GM23338 (cell line): ENCODE measurements around the gene ADORA2A. TPM values are rescaled to one million over a fixed set of nuclear protein-coding genes. Genes with fewer than 3 reads are reported as not detected.

Experiments used
- ATAC-seq: fragments of 200-7000 bp; cut with Tn5 transposase; 3 replicates; pipeline ENCODE4 v1.9.1; 2020
- DNase-seq: peaks from one replicate; pipeline ENCODE4 v3.0.0-alpha.2; 2015; ENCODE audit warnings: low spot score
- H2AFZ ChIP-seq: fragments of 200-600 bp; sonication (generic); 2 replicates; pipeline ENCODE4 v1.8.0; 2016; ENCODE audit warnings: antibody characterized with exemption, mild to moderate bottlenecking, moderate library complexity
- H3F3A ChIP-seq: fragments of 200-600 bp; sonication (generic); replicated peaks from 2 replicates; pipeline ENCODE4 v1.8.0; 2017; ENCODE audit warnings: antibody characterized with exemption, mixed run types, low read depth
- H3K27ac ChIP-seq: fragments of 200-600 bp; sonication (generic); 2 replicates; pipeline ENCODE4 v1.6.1; 2016; ENCODE audit warnings: low read depth
- H3K27me3 ChIP-seq: fragments of 200-600 bp; sonication (generic); 2 replicates; pipeline ENCODE4 v1.8.0; 2016; ENCODE audit warnings: mild to moderate bottlenecking, mixed run types, moderate library complexity; ENCODE audit not compliant: insufficient read depth
- H3K36me3 ChIP-seq: fragments of 200-600 bp; sonication (generic); 2 replicates; pipeline ENCODE4 v1.8.0; 2016; ENCODE audit warnings: mild to moderate bottlenecking; ENCODE audit not compliant: insufficient read depth
- H3K4me1 ChIP-seq: fragments of 200-600 bp; sonication (generic); 2 replicates; pipeline ENCODE4 v1.8.0; 2016; ENCODE audit warnings: mild to moderate bottlenecking, moderate library complexity; ENCODE audit not compliant: insufficient read depth
- H3K4me2 ChIP-seq: fragments of 200-600 bp; sonication (generic); 2 replicates; pipeline ENCODE4 v1.7.1; 2017; ENCODE audit warnings: mixed run types
- H3K4me3 ChIP-seq: fragments of 200-600 bp; sonication (generic); 2 replicates; pipeline ENCODE4 v1.6.1; 2016; ENCODE audit warnings: mixed run types
- H3K79me2 ChIP-seq: fragments of 200-600 bp; sonication (generic); replicated peaks from 2 replicates; pipeline ENCODE4 v1.8.0; 2017; ENCODE audit warnings: mild to moderate bottlenecking; ENCODE audit not compliant: insufficient read depth
- H3K9me2 ChIP-seq: fragments of 200-600 bp; sonication (generic); 2 replicates; pipeline ENCODE4 v1.8.0; 2017; ENCODE audit not compliant: insufficient read depth
- H4K20me1 ChIP-seq: fragments of 200-600 bp; sonication (generic); replicated peaks from 2 replicates; pipeline ENCODE4 v1.8.0; 2017; ENCODE audit warnings: mild to moderate bottlenecking; ENCODE audit not compliant: insufficient read depth
- H3K27ac Mint-ChIP-seq: 2 replicates; pipeline ENCODE4 v1.8.0; 2020; ENCODE audit warnings: inconsistent platforms, mild to moderate bottlenecking, moderate library complexity, mixed read lengths
- H3K27me3 Mint-ChIP-seq: 3 replicates; pipeline ENCODE4 v1.8.0; 2022; ENCODE audit warnings: low read depth, mild to moderate bottlenecking, moderate library complexity, mixed read lengths, inconsistent platforms; ENCODE audit not compliant: insufficient read depth, poor library complexity
- H3K36me3 Mint-ChIP-seq: 3 replicates; pipeline ENCODE4 v1.8.0; 2021; ENCODE audit warnings: low read depth, mild to moderate bottlenecking, inconsistent platforms, moderate library complexity, mixed read lengths
- H3K4me1 Mint-ChIP-seq: 3 replicates; pipeline ENCODE4 v1.8.0; 2020; ENCODE audit warnings: mild to moderate bottlenecking, inconsistent platforms, mixed read lengths
- H3K4me3 Mint-ChIP-seq: 3 replicates; pipeline ENCODE4 v1.8.0; 2021; ENCODE audit warnings: moderate library complexity, mild to moderate bottlenecking, inconsistent platforms, mixed read lengths
- H3K9me3 Mint-ChIP-seq: 3 replicates; pipeline ENCODE4 v1.8.0; 2020; ENCODE audit warnings: moderate library complexity, mild to moderate bottlenecking, inconsistent platforms, mixed read lengths
- CREB1 ChIP-seq: fragments of 250-450 bp; sonication (Bioruptor Pico); IDR thresholded peaks from 2 replicates; pipeline ENCODE4 v1.5.0; 2020; ENCODE audit warnings: low read depth, mild to moderate bottlenecking, moderate library complexity
- NANOG ChIP-seq: IDR thresholded peaks from 2 replicates; pipeline ENCODE4 v1.6.1; 2016; ENCODE audit warnings: antibody characterized with exemption, borderline replicate concordance
- POLR2AphosphoS5 ChIP-seq: IDR thresholded peaks from 2 replicates; pipeline ENCODE4 v1.6.1; 2016; ENCODE audit warnings: antibody characterized with exemption, low read depth
- REST ChIP-seq: IDR thresholded peaks from one replicate; pipeline ENCODE4 v1.6.1; 2018; ENCODE audit warnings: antibody characterized with exemption; ENCODE audit not compliant: unreplicated experiment
- ZNF114 ChIP-seq: fragments of 250-450 bp; sonication (Bioruptor Pico); IDR thresholded peaks from 2 replicates; pipeline ENCODE4 v1.5.0; 2020; ENCODE audit warnings: mild to moderate bottlenecking, moderate library complexity
- ZNF462 ChIP-seq: fragments of 250-450 bp; sonication (Bioruptor Pico); IDR thresholded peaks from 2 replicates; pipeline ENCODE4 v1.5.0; 2020; ENCODE audit warnings: mild to moderate bottlenecking, moderate library complexity
- polyA plus RNA-seq: library from polyadenylated mRNA; unstranded; fragments of >200 nt; fragmentation: Nextera tagmentation; extraction: Ambion mirVana; gene quantifications from 2 replicates; pipeline ENCODE4 v1.2.1, GENCODE V29; 2016
- total RNA-seq: library from RNA; depleted of rRNA; stranded (reverse); fragments of >200 nt; shearing (Covaris generic); gene quantifications from 2 replicates; pipeline ENCODE4 v1.2.3, GENCODE V29; 2014

Gene ADORA2A
- total and polyA plus RNA-seq, 2 experiments from 2014 or later = 4.1 to 13.5 TPM

GRCh38 chr22:24457894-24458420 is 30.6 kb downstream of the ADORA2A start (continued):
- TF ChIP-seq REST (no peak), ZNF114 (CRISPR knock-in tag) (no peak), POLR2AphosphoS5 (no peak), CREB1 (CRISPR knock-in tag) (no peak), ZNF462 (no peak), NANOG (no peak)

- ATAC-seq (no peak), DNase-seq (no peak)
- no peaks in the 10 kb centered on the region for H3K36me3 ChIP-seq
- no peaks in the 10 kb centered on the region for H4K20me1 ChIP-seq
- H3K79me2 ChIP-seq = no peaks in the 10 kb centered on the region
- H3K4me2 ChIP-seq = no peak overlapping the region
- H3K4me3 Mint-ChIP-seq = no peak overlapping the region
- H3K27me3 ChIP-seq = no peaks in the 10 kb centered on the region
- no peaks in the 10 kb centered on the region for H3F3A ChIP-seq
- no peaks in the 10 kb centered on the region for H3K36me3 Mint-ChIP-seq
- no peaks in the 10 kb centered on the region for H3K27me3 Mint-ChIP-seq
- H3K4me1 ChIP-seq = peaks cover 8% of the 10 kb centered on the region
- peaks cover 8% of the 10 kb centered on the region; the same call in 2 of the 3 replicates for H3K4me1 Mint-ChIP-seq
- no peaks in the 10 kb centered on the region for H3K9me2 ChIP-seq
- no peak overlapping the region for H2AFZ ChIP-seq
- H3K27ac Mint-ChIP-seq = no peak overlapping the region
- H3K9me3 Mint-ChIP-seq = no peaks in the 10 kb centered on the region
- H3K4me3 ChIP-seq = no peak overlapping the region
- no peak overlapping the region for H3K27ac ChIP-seq
- TF ChIP-seq ZNF114 (CRISPR knock-in tag) (no peak), ZNF462 (no peak), NANOG (no peak)
These were observed 32.5 kb downstream of the ADORA2A start for GRCh38 chr22:24459911-24460310.
